GM12878 (cell line): ENCODE data around the gene WDR13. TPM values are rescaled to one million over a fixed set of nuclear protein-coding genes. Genes with fewer than 3 reads are reported as not detected.
A peak's percentile ranks its signal among the peaks of the same experiment; 100 is the strongest.

Experiments used
- CHD1 ChIP-seq: IDR thresholded peaks from 2 replicates; pipeline ENCODE4 v1.6.1; 2012; ENCODE audit warnings: low read depth, low read length, improper control_type of control experiment
- CHD4 ChIP-seq: fragments of 200-600 bp; sonication (generic); IDR thresholded peaks from 2 replicates; pipeline ENCODE4 v1.6.1; 2016; ENCODE audit warnings: mild to moderate bottlenecking
- DPF2 ChIP-seq: fragments of 450-650 bp; IDR thresholded peaks from 2 replicates; pipeline ENCODE4 v1.6.1; 2017; ENCODE audit warnings: mild to moderate bottlenecking
- EGR1 ChIP-seq, 2 experiments: IDR thresholded peaks; 1 replicate in 1 of 2; 2 replicates in 1 of 2; pipeline ENCODE4 v1.6.1; 2011 to 2012; ENCODE audit warnings: low read depth in 2 of 2, low read length in 2 of 2, borderline replicate concordance in 1 of 2, mild to moderate bottlenecking in 1 of 2, moderate library complexity in 1 of 2
- EZH2 ChIP-seq: IDR thresholded peaks from 2 replicates; pipeline ENCODE4 v1.6.1; 2012; ENCODE audit warnings: low read depth, mild to moderate bottlenecking, control low read depth, inconsistent platforms, low read length, borderline replicate concordance; ENCODE audit not compliant: control insufficient read depth
- FOXK2 ChIP-seq: fragments of 450-650 bp; IDR thresholded peaks from 2 replicates; pipeline ENCODE4 v1.6.1; 2017; ENCODE audit warnings: mild to moderate bottlenecking, moderate library complexity
- HDGF ChIP-seq: fragments of 450-650 bp; IDR thresholded peaks from 2 replicates; pipeline ENCODE4 v1.6.1; 2016; ENCODE audit warnings: antibody characterized with exemption
- LARP7 ChIP-seq: fragments of 450-650 bp; IDR thresholded peaks from 2 replicates; pipeline ENCODE4 v1.6.1; 2017; ENCODE audit warnings: mild to moderate bottlenecking
- NBN ChIP-seq: fragments of 450-650 bp; IDR thresholded peaks from 2 replicates; pipeline ENCODE4 v1.6.1; 2016
- NR2C1 ChIP-seq: fragments of 450-650 bp; IDR thresholded peaks from 2 replicates; pipeline ENCODE4 v1.6.1; 2017; ENCODE audit warnings: antibody characterized with exemption, mild to moderate bottlenecking, moderate library complexity
- NR2C2 ChIP-seq: IDR thresholded peaks from 2 replicates; pipeline ENCODE4 v1.6.1; 2011; ENCODE audit warnings: borderline replicate concordance, low read depth; ENCODE audit not compliant: control insufficient read depth, insufficient read length
- PAX8 ChIP-seq: fragments of 450-650 bp; IDR thresholded peaks from 2 replicates; pipeline ENCODE4 v1.6.1; 2017; ENCODE audit warnings: mild to moderate bottlenecking, moderate library complexity
- POLR2A ChIP-seq: IDR thresholded peaks from 2 replicates; pipeline ENCODE4 v1.6.1; 2011; ENCODE audit warnings: low read depth, mild to moderate bottlenecking, low read length
- POLR2AphosphoS5 ChIP-seq: IDR thresholded peaks from 2 replicates; pipeline ENCODE4 v1.6.1; 2011; ENCODE audit warnings: mild to moderate bottlenecking, low read length, inconsistent platforms
- POU2F2 ChIP-seq: IDR thresholded peaks from 3 replicates; pipeline ENCODE4 v1.6.1; 2011; ENCODE audit warnings: low read depth, mild to moderate bottlenecking, low read length, borderline replicate concordance
- RAD21 ChIP-seq: IDR thresholded peaks from 2 replicates; pipeline ENCODE4 v1.6.1; 2011; ENCODE audit warnings: mild to moderate bottlenecking, low read depth, low read length, moderate library complexity; ENCODE audit not compliant: insufficient read depth
- RBBP5 ChIP-seq: fragments of 200-600 bp; sonication (generic); conservative IDR thresholded peaks from 2 replicates; pipeline ENCODE4 v1.6.1; 2016
- RCOR1 ChIP-seq: conservative IDR thresholded peaks from 2 replicates; pipeline ENCODE4 v1.6.1; 2012; ENCODE audit warnings: low read depth, low read length, improper control_type of control experiment
- SIX5 ChIP-seq: IDR thresholded peaks from 2 replicates; pipeline ENCODE4 v1.6.1; 2011; ENCODE audit warnings: mild to moderate bottlenecking, low read depth, low read length, moderate library complexity; ENCODE audit not compliant: severe bottlenecking
- SREBF1 ChIP-seq: IDR thresholded peaks from 2 replicates; pipeline ENCODE4 v1.6.1; 2012; ENCODE audit warnings: mild to moderate bottlenecking, low read length
- STAT3 ChIP-seq: IDR thresholded peaks from 2 replicates; pipeline ENCODE4 v1.6.1; 2011; ENCODE audit warnings: low read depth, low read length, improper control_type of control experiment
- SUZ12 ChIP-seq: fragments of 200-600 bp; sonication (generic); IDR thresholded peaks from one replicate; pipeline ENCODE4 v1.6.1; 2018; ENCODE audit warnings: antibody characterized with exemption, mild to moderate bottlenecking; ENCODE audit not compliant: unreplicated experiment
- YY1 ChIP-seq: IDR thresholded peaks from 2 replicates; pipeline ENCODE4 v1.6.1; 2011; ENCODE audit warnings: low read depth, mild to moderate bottlenecking, low read length
- ZNF384 ChIP-seq: IDR thresholded peaks from 2 replicates; pipeline ENCODE4 v1.6.1; 2012; ENCODE audit warnings: low read depth, mild to moderate bottlenecking, low read length, improper control_type of control experiment, borderline replicate concordance
- ZZZ3 ChIP-seq: IDR thresholded peaks from 2 replicates; pipeline ENCODE4 v1.6.1; 2011; ENCODE audit warnings: low read depth; ENCODE audit not compliant: control insufficient read depth, insufficient read length
- polyA plus RNA-seq, 11 experiments: library from polyadenylated mRNA; depleted of rRNA in 4 of 11; unstranded in 6 of 11; stranded (reverse) in 5 of 11; fragments of >200 nt; fragmentation: Nextera tagmentation in 4 of 11; fragmentation: Illumina TruSeq in 1 of 11; extraction: Ambion mirVana in 4 of 11; extraction: Trizol in 1 of 11; gene quantifications; 1 replicate in 1 of 11; 2 replicates in 10 of 11; pipeline versions ENCODE4 v1.2.1 to v1.2.3, GENCODE V29; 2011 to 2016; ENCODE audit warnings: inconsistent platforms in 2 of 11, missing spikeins in 2 of 11, low read depth in 1 of 11
- total RNA-seq, 4 experiments: library from RNA; depleted of rRNA in 3 of 4; stranded (reverse); fragments of >200 nt in 3 of 4; fragmentation: Illumina TruSeq in 1 of 4; extraction: Trizol in 1 of 4; gene quantifications; 2 replicates each; pipeline versions ENCODE4 v1.2.1 to v1.2.3, GENCODE V29; 2013 to 2021
- TF ChIP-seq, protein P1 (sequence below): fragments of 450-650 bp; IDR thresholded peaks from 2 replicates; pipeline ENCODE4 v1.6.1; 2018; ENCODE audit warnings: borderline replicate concordance, mild to moderate bottlenecking; ENCODE audit not compliant: partially characterized antibody
- TF ChIP-seq, protein P2 (sequence below): fragments of 450-650 bp; formaldehyde crosslinking; IDR thresholded peaks from 2 replicates; pipeline ENCODE4 v1.5.0; 2022; ENCODE audit warnings: mild to moderate bottlenecking, missing genetic modification characterization

The WDR13 gene
- total and polyA plus RNA-seq, 10 of the 15 experiments (the other 5 are each of a cell fraction or from before 2014, with no cell fraction given), result 6.9 to 62.7 (median 28.9) TPM

DNA sequence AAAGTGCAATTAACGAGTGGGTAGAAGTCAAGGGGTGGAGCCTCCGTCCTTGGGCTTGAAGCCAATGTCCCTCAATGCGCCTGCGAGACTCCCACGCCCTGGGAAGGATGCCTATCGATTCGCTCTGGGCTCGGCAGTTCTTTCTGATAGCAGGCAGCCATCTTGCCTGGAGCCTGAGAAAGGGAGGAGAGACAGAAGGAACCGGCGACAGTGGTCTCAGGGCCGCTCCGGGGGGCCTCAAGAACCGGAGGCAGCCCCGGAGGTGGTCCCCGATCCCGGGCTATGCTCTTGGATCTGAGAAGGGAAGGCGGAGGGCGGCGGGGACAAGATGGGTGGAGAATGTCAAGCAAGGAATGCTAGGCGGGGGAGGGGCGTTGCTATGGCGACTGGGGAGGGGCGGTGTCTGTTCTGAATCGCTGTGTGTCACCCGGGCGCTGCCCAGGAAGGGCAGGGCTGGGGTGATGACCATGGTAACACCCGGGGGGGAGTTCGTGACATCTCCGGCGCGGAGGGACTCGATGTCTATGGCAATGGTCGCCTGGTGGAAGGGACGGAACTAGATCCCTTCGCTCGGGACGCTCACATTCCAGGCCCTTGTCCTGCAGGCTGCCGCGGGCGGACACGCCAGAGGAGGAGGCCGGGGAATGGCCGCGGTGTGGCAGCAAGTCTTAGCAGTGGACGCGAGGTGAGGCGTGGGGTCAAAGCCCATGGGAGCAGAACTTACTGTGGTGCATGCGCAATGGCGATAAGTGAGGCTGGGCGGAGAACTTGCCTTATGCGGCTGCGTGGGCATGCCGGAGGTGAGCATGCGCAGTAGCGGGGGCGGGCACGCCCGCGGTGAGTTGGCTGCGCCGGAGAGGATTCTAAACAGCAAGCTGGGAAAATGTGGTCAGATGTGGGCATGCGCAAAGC, at the start of gene WDR13 (continued):
- TF ChIP-seq YY1 (peak; percentile 98), SUZ12 (no peak), LARP7 (peak; percentile 70; the same call in 1 of the 2 replicates), ZNF384 (no peak), DPF2 (0 out of 2 replicates have a peak, but pooled peaks have one; percentile 42), FOXK2 (no peak), NR2C2 (peak; percentile 79), CHD1 (0 out of 2 replicates have a peak, but pooled peaks have one; percentile 54), RCOR1 (no peak), SIX5 (peak; percentile 8), EGR1 (IDR thresholded peaks at IDR 0.05; ENCODE audit: borderline replicate concordance in 1 of 2, low read depth in 2 of 2, low read length in 2 of 2) (peak in 1 of 2 experiments; percentile 88; a peak in 2 of 3 replicates), EZH2 (no peak), HDGF (peak; percentile 18; the same call in 1 of the 2 replicates), RAD21 (no peak), POLR2AphosphoS5 (peak; percentile 75), RBBP5 (no peak), NR2C1 (peak; percentile 44; the same call in 1 of the 2 replicates), NBN (0 out of 2 replicates have a peak, but pooled peaks have one; percentile 24), STAT3 (no peak), POU2F2 (0 out of 3 replicates have a peak, but pooled peaks have one; percentile 24), ZZZ3 (no peak), PAX8 (no peak), CHD4 (no peak), SREBF1 (no peak), POLR2A (peak; percentile 84)
- TF ChIP-seq, protein P1, sequence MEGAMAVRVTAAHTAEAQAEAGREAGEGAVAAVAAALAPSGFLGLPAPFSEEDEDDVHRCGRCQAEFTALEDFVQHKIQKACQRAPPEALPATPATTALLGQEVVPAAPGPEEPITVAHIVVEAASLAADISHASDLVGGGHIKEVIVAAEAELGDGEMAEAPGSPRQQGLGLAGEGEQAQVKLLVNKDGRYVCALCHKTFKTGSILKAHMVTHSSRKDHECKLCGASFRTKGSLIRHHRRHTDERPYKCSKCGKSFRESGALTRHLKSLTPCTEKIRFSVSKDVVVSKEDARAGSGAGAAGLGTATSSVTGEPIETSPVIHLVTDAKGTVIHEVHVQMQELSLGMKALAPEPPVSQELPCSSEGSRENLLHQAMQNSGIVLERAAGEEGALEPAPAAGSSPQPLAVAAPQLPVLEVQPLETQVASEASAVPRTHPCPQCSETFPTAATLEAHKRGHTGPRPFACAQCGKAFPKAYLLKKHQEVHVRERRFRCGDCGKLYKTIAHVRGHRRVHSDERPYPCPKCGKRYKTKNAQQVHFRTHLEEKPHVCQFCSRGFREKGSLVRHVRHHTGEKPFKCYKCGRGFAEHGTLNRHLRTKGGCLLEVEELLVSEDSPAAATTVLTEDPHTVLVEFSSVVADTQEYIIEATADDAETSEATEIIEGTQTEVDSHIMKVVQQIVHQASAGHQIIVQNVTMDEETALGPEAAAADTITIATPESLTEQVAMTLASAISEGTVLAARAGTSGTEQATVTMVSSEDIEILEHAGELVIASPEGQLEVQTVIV, result no peak
- TF ChIP-seq, protein P2, sequence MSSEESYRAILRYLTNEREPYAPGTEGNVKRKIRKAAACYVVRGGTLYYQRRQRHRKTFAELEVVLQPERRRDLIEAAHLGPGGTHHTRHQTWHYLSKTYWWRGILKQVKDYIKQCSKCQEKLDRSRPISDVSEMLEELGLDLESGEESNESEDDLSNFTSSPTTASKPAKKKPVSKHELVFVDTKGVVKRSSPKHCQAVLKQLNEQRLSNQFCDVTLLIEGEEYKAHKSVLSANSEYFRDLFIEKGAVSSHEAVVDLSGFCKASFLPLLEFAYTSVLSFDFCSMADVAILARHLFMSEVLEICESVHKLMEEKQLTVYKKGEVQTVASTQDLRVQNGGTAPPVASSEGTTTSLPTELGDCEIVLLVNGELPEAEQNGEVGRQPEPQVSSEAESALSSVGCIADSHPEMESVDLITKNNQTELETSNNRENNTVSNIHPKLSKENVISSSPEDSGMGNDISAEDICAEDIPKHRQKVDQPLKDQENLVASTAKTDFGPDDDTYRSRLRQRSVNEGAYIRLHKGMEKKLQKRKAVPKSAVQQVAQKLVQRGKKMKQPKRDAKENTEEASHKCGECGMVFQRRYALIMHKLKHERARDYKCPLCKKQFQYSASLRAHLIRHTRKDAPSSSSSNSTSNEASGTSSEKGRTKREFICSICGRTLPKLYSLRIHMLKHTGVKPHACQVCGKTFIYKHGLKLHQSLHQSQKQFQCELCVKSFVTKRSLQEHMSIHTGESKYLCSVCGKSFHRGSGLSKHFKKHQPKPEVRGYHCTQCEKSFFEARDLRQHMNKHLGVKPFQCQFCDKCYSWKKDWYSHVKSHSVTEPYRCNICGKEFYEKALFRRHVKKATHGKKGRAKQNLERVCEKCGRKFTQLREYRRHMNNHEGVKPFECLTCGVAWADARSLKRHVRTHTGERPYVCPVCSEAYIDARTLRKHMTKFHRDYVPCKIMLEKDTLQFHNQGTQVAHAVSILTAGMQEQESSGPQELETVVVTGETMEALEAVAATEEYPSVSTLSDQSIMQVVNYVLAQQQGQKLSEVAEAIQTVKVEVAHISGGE, result no peak
